Neural cell (in vitro differentiated cells): Measurements from ENCODE around the gene FOXK2. TPM values are rescaled to one million over a fixed set of nuclear protein-coding genes. Genes with fewer than 3 reads are reported as not detected.
"Not testable (repeated sequence)": the region's sequence is repeated elsewhere in the genome, so short reads cannot be mapped to it uniquely, and the experiment has no call there.

ENCODE experiments used
- H2AFZ ChIP-seq: fragments of 200-600, 300-800 bp; sonication (generic), shearing (Covaris generic); 2 replicates; pipeline ENCODE4 v1.6.0; 2014; ENCODE audit warnings: low read depth, mild to moderate bottlenecking, antibody characterized with exemption, low read length, moderate library complexity
- H3F3A ChIP-seq: fragments of 200-600 bp; shearing (Covaris generic); 2 replicates; pipeline ENCODE4 v1.6.1; 2016; ENCODE audit warnings: mild to moderate bottlenecking, moderate library complexity, mixed read lengths, antibody characterized with exemption, low read length; ENCODE audit not compliant: insufficient read depth, poor library complexity, severe bottlenecking
- H3K27ac ChIP-seq: fragments of 200-600, 300-800 bp; sonication (generic), shearing (Covaris generic); 2 replicates; pipeline ENCODE4 v1.5.1; 2014; ENCODE audit warnings: mild to moderate bottlenecking, low read length, moderate library complexity
- H3K27me3 ChIP-seq: fragments of 300-800, 200-600 bp; sonication (generic), shearing (Covaris generic); 2 replicates; pipeline ENCODE4 v1.6.0; 2014; ENCODE audit warnings: mild to moderate bottlenecking, low read depth, low read length, moderate library complexity; ENCODE audit not compliant: insufficient read depth
- H3K36me3 ChIP-seq: fragments of 300-800, 200-600 bp; sonication (generic), shearing (Covaris generic); 2 replicates; pipeline ENCODE4 v1.5.1; 2014; ENCODE audit warnings: mild to moderate bottlenecking, antibody characterized with exemption, low read length, moderate library complexity; ENCODE audit not compliant: insufficient read depth
- H3K4me2 ChIP-seq: fragments of 300-800, 200-600 bp; sonication (generic), shearing (Covaris generic); 2 replicates; pipeline ENCODE4 v1.6.0; 2014; ENCODE audit warnings: mild to moderate bottlenecking, low read length
- H3K4me3 ChIP-seq: fragments of 300-800, 200-600 bp; sonication (generic), shearing (Covaris generic); 2 replicates; pipeline ENCODE4 v1.5.1; 2014; ENCODE audit warnings: mild to moderate bottlenecking, low read length, moderate library complexity
- H3K79me2 ChIP-seq: fragments of 200-600 bp; shearing (Covaris generic); replicated peaks from 2 replicates; pipeline ENCODE4 v1.6.0; 2014; ENCODE audit warnings: mild to moderate bottlenecking, low read length, moderate library complexity; ENCODE audit not compliant: insufficient read depth
- H3K9ac ChIP-seq: fragments of 300-800, 200-600 bp; sonication (generic), shearing (Covaris generic); 2 replicates; pipeline ENCODE4 v1.6.1; 2016; ENCODE audit warnings: mild to moderate bottlenecking, low read length, mixed read lengths
- H3K9me2 ChIP-seq: fragments of 200-600 bp; shearing (Covaris generic); 2 replicates; pipeline ENCODE4 v1.6.1; 2016; ENCODE audit warnings: mild to moderate bottlenecking, low read length, mixed read lengths; ENCODE audit not compliant: insufficient read depth
- H3K9me3 ChIP-seq: fragments of 200-600, 300-800 bp; sonication (generic), shearing (Covaris generic); 2 replicates; pipeline ENCODE4 v1.6.1; 2016; ENCODE audit warnings: mild to moderate bottlenecking, mixed run types, low read length, moderate library complexity, mixed read lengths
- H4K20me1 ChIP-seq: fragments of 200-600 bp; shearing (Covaris generic); 2 replicates; pipeline ENCODE4 v1.6.1; 2016; ENCODE audit warnings: mild to moderate bottlenecking, mixed run types; ENCODE audit not compliant: insufficient read depth
- CTCF ChIP-seq: fragments of 450-650 bp; IDR thresholded peaks from 2 replicates; pipeline ENCODE4 v1.5.1; 2014; ENCODE audit warnings: antibody characterized with exemption, mild to moderate bottlenecking, moderate library complexity; ENCODE audit not compliant: poor library complexity, severe bottlenecking
- EP300 ChIP-seq: fragments of 450-650 bp; conservative IDR thresholded peaks from 2 replicates; pipeline ENCODE4 v1.6.1; 2014; ENCODE audit warnings: antibody characterized with exemption, mild to moderate bottlenecking, moderate library complexity; ENCODE audit not compliant: poor library complexity, severe bottlenecking
- EZH2 ChIP-seq: fragments of 200-600, 300-800 bp; shearing (Covaris generic), sonication (generic); IDR thresholded peaks from 2 replicates; pipeline ENCODE4 v1.6.1; 2014; ENCODE audit warnings: antibody characterized with exemption, low read length, borderline replicate concordance, mild to moderate bottlenecking; ENCODE audit not compliant: insufficient read depth, poor library complexity, severe bottlenecking
- MXI1 ChIP-seq: fragments of 450-650 bp; conservative IDR thresholded peaks from 2 replicates; pipeline ENCODE4 v1.6.1; 2014; ENCODE audit warnings: antibody characterized with exemption, mild to moderate bottlenecking; ENCODE audit not compliant: poor library complexity, severe bottlenecking
- POLR2AphosphoS5 ChIP-seq: IDR thresholded peaks from 2 replicates; pipeline ENCODE4 v1.6.1; 2012
- RAD21 ChIP-seq: fragments of 450-650 bp; conservative IDR thresholded peaks from 2 replicates; pipeline ENCODE4 v1.6.1; 2014; ENCODE audit warnings: antibody characterized with exemption, mild to moderate bottlenecking, moderate library complexity
- SMC3 ChIP-seq: fragments of 450-650 bp; conservative IDR thresholded peaks from 2 replicates; pipeline ENCODE4 v1.6.1; 2014; ENCODE audit warnings: antibody characterized with exemption, mild to moderate bottlenecking, moderate library complexity; ENCODE audit not compliant: poor library complexity
- TAF1 ChIP-seq: IDR thresholded peaks from 2 replicates; pipeline ENCODE4 v1.6.1; 2012; ENCODE audit warnings: low read depth
- polyA plus RNA-seq: library from polyadenylated mRNA; depleted of rRNA; stranded (reverse); fragments of >200 nt; gene quantifications from 2 replicates; pipeline ENCODE4 v1.2.3, GENCODE V29; 2014
- TF ChIP-seq, protein P1 (sequence below): IDR thresholded peaks from 2 replicates; pipeline ENCODE4 v1.6.1; 2012; ENCODE audit warnings: borderline replicate concordance

The FOXK2 gene
- polyA plus RNA-seq, 1 donor from 2014 or later: 24.4 TPM

DNA sequence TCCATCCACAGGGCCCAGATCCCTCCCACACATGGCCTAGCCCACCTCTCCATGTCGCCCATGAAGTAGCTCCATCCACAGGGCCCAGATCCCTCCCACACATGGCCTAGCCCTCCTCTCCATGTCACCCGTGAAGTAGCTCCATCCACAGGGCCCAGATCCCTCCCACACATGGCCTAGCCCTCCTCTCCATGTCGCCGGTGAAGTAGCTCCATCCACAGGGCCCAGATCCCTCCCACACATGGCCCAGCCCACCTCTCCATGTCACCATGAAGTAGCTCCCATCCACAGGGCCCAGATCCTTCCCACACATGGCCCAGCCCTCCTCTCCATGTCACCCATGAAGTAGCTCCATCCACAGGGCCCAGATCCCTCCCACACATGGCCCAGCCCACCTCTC is 60.4 kb downstream of the FOXK2 start:
- not testable (repeated sequence) for H3K36me3 ChIP-seq, H3K9ac ChIP-seq, H2AFZ ChIP-seq, H3K4me3 ChIP-seq, H3K9me2 ChIP-seq, H3F3A ChIP-seq, H3K27ac ChIP-seq, H3K27me3 ChIP-seq, H3K4me2 ChIP-seq, H4K20me1 ChIP-seq, H3K9me3 ChIP-seq, H3K79me2 ChIP-seq

- Histone ChIP-seq H2AFZ (no peak overlapping the region), H3K9me3 (no peaks in the 10 kb centered on the region), H3K9me2 (no peaks in the 10 kb centered on the region), H3K9ac (peak overlapping the region; percentile 7), H3K27me3 (no peaks in the 10 kb centered on the region), H3K79me2 (no peaks in the 10 kb centered on the region), H3K36me3 (peaks cover 5% of the 10 kb centered on the region), H4K20me1 (no peaks in the 10 kb centered on the region), H3K4me2 (no peak overlapping the region), H3K4me3 (no peak overlapping the region), H3K27ac (peak overlapping the region; percentile 48), H3F3A (peaks cover 2% of the 10 kb centered on the region)
- TF ChIP-seq POLR2AphosphoS5: no peak
- TF ChIP-seq EP300: no peak
- no peak for TF ChIP-seq CTCF
- no peak for TF ChIP-seq SMC3
- no peak for TF ChIP-seq EZH2
- no peak for TF ChIP-seq MXI1
- no peak for TF ChIP-seq RAD21
- TF ChIP-seq, protein P1, sequence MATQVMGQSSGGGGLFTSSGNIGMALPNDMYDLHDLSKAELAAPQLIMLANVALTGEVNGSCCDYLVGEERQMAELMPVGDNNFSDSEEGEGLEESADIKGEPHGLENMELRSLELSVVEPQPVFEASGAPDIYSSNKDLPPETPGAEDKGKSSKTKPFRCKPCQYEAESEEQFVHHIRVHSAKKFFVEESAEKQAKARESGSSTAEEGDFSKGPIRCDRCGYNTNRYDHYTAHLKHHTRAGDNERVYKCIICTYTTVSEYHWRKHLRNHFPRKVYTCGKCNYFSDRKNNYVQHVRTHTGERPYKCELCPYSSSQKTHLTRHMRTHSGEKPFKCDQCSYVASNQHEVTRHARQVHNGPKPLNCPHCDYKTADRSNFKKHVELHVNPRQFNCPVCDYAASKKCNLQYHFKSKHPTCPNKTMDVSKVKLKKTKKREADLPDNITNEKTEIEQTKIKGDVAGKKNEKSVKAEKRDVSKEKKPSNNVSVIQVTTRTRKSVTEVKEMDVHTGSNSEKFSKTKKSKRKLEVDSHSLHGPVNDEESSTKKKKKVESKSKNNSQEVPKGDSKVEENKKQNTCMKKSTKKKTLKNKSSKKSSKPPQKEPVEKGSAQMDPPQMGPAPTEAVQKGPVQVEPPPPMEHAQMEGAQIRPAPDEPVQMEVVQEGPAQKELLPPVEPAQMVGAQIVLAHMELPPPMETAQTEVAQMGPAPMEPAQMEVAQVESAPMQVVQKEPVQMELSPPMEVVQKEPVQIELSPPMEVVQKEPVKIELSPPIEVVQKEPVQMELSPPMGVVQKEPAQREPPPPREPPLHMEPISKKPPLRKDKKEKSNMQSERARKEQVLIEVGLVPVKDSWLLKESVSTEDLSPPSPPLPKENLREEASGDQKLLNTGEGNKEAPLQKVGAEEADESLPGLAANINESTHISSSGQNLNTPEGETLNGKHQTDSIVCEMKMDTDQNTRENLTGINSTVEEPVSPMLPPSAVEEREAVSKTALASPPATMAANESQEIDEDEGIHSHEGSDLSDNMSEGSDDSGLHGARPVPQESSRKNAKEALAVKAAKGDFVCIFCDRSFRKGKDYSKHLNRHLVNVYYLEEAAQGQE: no peak
- TF ChIP-seq TAF1: no peak
Measured at GRCh38 chr17:82582213-82582612, 62.7 kb downstream of the FOXK2 start.

DNA sequence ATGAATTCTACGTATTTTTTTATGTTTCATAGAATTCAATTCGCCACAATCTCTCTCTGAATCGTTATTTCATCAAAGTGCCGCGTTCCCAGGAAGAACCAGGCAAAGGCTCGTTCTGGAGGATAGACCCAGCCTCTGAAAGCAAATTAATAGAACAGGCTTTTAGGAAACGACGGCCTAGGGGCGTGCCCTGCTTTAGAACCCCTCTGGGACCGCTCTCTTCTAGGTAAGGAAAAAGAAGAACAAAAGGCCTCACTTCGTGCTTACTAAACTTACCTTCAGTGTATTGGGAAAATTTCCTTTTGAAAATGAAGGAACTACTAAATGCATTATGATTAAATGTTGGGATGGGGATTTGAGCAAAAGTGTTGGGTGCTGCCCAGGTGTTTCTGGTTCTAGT is 63.2 kb downstream of the FOXK2 start:
- Histone ChIP-seq H3K27ac (peak overlapping the region; percentile 48), H3K27me3 (no peaks in the 10 kb centered on the region), H4K20me1 (no peaks in the 10 kb centered on the region), H3F3A (peaks cover 2% of the 10 kb centered on the region), H3K4me2 (no peak overlapping the region), H3K36me3 (peaks cover 5% of the 10 kb centered on the region), H3K4me3 (no peak overlapping the region), H2AFZ (no peak overlapping the region), H3K79me2 (no peaks in the 10 kb centered on the region), H3K9me3 (no peaks in the 10 kb centered on the region), H3K9me2 (no peaks in the 10 kb centered on the region), H3K9ac (no peak overlapping the region)
- no peak for TF ChIP-seq POLR2AphosphoS5
- no peak for TF ChIP-seq CTCF
- TF ChIP-seq, protein P1: no peak
- TF ChIP-seq EP300: no peak
- TF ChIP-seq SMC3: no peak
- no peak for TF ChIP-seq EZH2
- TF ChIP-seq TAF1: no peak
- TF ChIP-seq MXI1: no peak
- TF ChIP-seq RAD21: no peak
